Measurements from ENCODE around the gene NFYB.
"Not testable (repeated sequence)": the region's sequence is repeated elsewhere in the genome, so short reads cannot be mapped to it uniquely, and the experiment has no call there.

The NFYB gene

DNA sequence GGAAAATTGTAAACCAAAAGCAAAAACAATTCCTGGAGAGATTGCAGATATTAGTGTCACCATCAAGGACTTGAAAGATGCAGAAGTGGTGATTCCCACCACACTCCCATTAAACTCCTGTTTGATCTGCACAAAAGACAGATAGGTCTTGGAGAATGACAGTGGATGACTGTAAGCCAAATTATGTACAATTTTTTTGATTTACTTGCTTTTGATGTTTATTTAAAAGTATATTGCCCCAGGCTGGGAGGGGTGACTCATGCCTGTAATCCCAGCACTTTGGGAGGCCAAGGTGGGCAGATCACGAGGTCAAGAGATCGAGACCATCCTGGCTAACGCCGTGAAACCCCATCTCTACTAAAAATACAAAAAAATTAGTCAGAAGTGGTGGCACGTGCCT, 35.8 kb upstream of the NFYB start:
- H3K4me3 ChIP-seq (ENCODE audit: low read length); H3K36me3 ChIP-seq (ENCODE audit: insufficient read depth, low read length); H3K27ac ChIP-seq (ENCODE audit: low read depth, low read length); H3K9me3 ChIP-seq (ENCODE audit: insufficient read depth, low read depth, low read length); H3K4me1 ChIP-seq (ENCODE audit: insufficient read depth, low read length); H3K9ac ChIP-seq (ENCODE audit: low read depth, low read length); H3K27me3 ChIP-seq (ENCODE audit: insufficient read depth, low read length): not testable (repeated sequence)
- WGBS, result 98% methylated on average over 5 of the region's 5 CpGs

DNA sequence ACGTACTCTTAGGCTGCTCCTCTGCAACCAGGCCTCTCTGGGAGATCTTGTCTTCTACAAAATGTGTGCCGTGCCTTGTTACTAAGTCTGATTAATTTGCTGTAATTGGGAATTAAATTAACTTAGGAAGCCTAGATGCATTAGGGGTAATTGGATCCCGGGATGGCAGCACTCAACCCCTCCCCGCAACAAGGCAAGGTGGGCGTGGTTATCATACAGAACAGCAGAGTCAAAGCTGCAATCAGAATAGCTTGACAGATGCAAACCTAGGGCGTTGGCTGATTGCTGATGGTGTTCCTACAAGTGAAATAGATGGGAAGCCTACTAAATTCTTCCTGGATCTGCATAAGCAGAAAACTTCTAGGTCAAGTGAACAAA, 34.5 kb upstream of the NFYB start:
- H3K36me3 ChIP-seq (ENCODE audit: insufficient read depth, low read length), result no peaks in the 10 kb centered on the region
- H3K4me3 ChIP-seq (ENCODE audit: low read length), result no peak overlapping the region
- H3K27me3 ChIP-seq (ENCODE audit: insufficient read depth, low read length), result no peaks in the 10 kb centered on the region
- no peak overlapping the region for H3K9ac ChIP-seq (ENCODE audit: low read depth, low read length)
- H3K4me1 ChIP-seq (ENCODE audit: insufficient read depth, low read length), result no peaks in the 10 kb centered on the region
- H3K27ac ChIP-seq (ENCODE audit: low read depth, low read length), result no peak overlapping the region
- 96% methylated on average over 6 of the region's 6 CpGs for WGBS
- no peaks in the 10 kb centered on the region for H3K9me3 ChIP-seq (ENCODE audit: insufficient read depth, low read depth, low read length)

DNA sequence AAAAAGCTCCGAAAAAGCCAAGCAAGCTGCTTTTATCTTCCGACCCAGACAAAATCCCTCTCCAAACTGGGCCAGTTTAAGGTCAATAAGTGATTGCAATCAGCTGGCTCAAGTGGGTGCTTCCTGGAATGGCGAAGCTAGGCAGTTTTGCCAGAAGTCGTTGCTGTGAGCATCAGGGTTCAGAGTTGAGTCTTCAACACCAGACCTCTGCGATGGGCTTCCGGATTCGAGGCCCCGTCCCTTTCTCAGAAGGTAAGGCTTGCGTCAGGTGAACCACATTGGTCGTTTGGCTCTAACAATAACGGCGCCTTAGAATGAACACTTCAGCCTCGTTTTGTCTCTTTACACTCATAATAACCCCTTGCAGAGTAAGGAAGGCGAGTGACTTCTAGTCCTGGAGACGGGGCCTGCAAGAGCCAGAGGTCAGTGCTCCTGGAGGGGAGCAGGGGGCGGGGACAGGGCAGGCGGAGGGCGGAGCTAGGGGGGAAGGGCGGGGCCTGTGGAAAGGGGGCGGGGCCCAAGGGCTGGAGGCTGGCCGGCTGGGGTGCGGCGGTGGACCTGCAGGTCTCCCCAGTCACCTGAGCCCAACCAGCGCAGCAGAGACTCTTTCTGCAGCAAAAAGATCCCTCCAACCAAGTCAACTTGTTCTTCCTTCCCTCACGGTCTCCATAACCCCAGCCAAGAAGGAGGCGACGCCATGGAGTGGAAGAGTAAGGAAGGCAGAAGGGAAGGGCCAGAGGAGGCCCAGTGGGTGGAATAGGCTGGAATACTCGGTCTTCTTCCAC, 34.0 kb upstream of the NFYB start:
- Histone ChIP-seq H3K4me1 (ENCODE audit: insufficient read depth, low read length) (no peaks in the 10 kb centered on the region), H3K27me3 (ENCODE audit: insufficient read depth, low read length) (no peaks in the 10 kb centered on the region), H3K4me3 (ENCODE audit: low read length) (no peak overlapping the region), H3K9ac (ENCODE audit: low read depth, low read length) (no peak overlapping the region), H3K36me3 (ENCODE audit: insufficient read depth, low read length) (no peaks in the 10 kb centered on the region), H3K9me3 (ENCODE audit: insufficient read depth, low read depth, low read length) (no peaks in the 10 kb centered on the region), H3K27ac (ENCODE audit: low read depth, low read length) (no peak overlapping the region)
- 91% methylated on average over 28 of the region's 28 CpGs for WGBS

DNA sequence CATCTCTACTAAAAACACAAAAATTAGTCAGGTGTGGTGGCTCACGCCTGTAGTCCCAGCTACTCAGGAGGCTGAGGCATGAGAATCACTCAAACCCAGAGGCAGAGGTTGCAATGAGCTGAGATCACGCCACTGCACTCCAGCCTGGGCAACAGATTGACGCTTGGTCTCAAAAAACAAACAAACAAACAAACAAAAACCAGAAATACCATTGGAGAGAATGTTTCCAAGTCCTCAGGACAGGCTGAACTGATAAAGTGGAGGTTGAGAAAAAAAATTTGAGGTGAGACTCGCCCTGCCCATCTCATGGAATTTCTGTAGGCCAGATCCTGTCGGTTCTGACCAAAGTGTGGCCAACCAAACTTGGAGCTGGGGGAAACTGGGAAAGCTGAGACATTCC, 30.6 kb upstream of the NFYB start:
- Histone ChIP-seq H3K9me3 (ENCODE audit: insufficient read depth, low read depth, low read length) (no peaks in the 10 kb centered on the region), H3K4me1 (ENCODE audit: insufficient read depth, low read length) (peaks cover 8% of the 10 kb centered on the region; the same call in 1 of the 2 replicates), H3K27me3 (ENCODE audit: insufficient read depth, low read length) (no peaks in the 10 kb centered on the region), H3K36me3 (ENCODE audit: insufficient read depth, low read length) (no peaks in the 10 kb centered on the region), H3K27ac (ENCODE audit: low read depth, low read length) (no peak overlapping the region), H3K9ac (ENCODE audit: low read depth, low read length) (no peak overlapping the region), H3K4me3 (ENCODE audit: low read length) (no peak overlapping the region)
- 89% methylated on average over 5 of the region's 5 CpGs for WGBS

DNA sequence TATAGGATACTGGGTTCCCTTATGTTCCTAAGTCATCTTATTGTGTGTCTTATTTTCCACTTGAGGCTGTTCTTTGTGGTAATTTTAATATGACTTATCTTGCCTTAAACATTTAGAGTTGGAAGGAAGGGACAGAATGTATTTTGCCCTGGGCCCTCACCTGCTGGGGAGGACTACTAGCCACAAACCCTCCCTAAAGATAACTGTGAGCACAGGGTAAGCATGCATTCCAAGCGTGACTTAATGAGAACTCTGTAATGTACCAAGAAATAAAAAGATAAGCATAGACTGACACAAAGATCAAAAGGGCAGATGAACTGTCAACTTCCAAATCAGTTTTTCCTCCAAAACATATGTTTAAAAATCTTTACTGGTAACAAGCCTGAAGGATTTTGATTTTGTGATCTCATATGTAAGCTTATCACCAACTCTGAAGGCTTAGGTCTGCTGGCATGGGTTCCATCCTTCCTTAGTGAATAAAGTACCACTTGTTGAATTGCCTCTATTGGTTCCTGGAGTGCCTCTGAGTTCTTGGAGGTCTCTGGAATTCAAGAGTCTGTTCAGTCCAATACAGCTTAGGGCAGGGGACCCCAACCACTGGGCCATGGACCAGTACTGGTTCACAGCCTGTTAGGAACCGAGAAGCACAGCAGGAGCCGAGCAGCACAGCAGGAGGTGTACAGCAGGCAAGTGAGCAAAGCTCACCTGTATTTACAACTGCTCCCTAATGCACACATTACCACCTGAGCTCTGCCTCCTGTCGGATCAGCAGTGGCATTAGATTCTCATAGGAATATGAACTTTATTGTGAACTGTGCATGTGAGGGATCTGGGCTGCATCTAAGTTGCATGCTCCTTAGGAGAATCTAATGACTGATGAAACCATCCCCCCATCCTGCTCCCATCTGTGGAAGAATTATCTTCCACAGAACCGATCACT, 29.8 kb upstream of the NFYB start:
- Histone ChIP-seq H3K4me1 (ENCODE audit: insufficient read depth, low read length) (peaks cover 8% of the 10 kb centered on the region; the same call in 1 of the 2 replicates), H3K4me3 (ENCODE audit: low read length) (no peak overlapping the region), H3K9ac (ENCODE audit: low read depth, low read length) (no peak overlapping the region), H3K27me3 (ENCODE audit: insufficient read depth, low read length) (no peaks in the 10 kb centered on the region), H3K36me3 (ENCODE audit: insufficient read depth, low read length) (no peaks in the 10 kb centered on the region), H3K9me3 (ENCODE audit: insufficient read depth, low read depth, low read length) (no peaks in the 10 kb centered on the region), H3K27ac (ENCODE audit: low read depth, low read length) (no peak overlapping the region)
- 90% methylated on average over 5 of the region's 5 CpGs for WGBS

DNA sequence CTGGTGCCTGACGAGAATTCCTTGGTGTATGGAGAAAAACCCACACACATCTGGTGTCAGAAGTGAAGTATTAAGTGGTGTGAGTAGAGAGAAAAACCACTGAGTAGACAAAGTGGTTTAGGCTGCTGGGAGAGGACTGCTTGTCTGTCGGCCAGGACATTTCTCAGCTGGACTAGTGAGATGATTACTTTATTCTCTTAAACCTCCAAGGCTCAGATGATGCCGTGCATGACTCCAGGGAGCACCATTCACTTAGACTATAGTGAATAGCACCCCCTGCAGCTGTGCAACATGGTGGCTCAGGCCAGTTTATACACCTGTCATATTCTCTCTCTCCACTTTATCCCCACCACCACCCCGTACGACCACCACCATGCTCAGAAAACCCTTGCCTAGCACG, 28.5 kb upstream of the NFYB start:
- Histone ChIP-seq H3K4me1 (ENCODE audit: insufficient read depth, low read length) (peaks cover 8% of the 10 kb centered on the region; the same call in 1 of the 2 replicates), H3K9ac (ENCODE audit: low read depth, low read length) (no peak overlapping the region), H3K9me3 (ENCODE audit: insufficient read depth, low read depth, low read length) (no peaks in the 10 kb centered on the region), H3K4me3 (ENCODE audit: low read length) (no peak overlapping the region), H3K36me3 (ENCODE audit: insufficient read depth, low read length) (no peaks in the 10 kb centered on the region), H3K27me3 (ENCODE audit: insufficient read depth, low read length) (no peaks in the 10 kb centered on the region), H3K27ac (ENCODE audit: low read depth, low read length) (no peak overlapping the region)
- 89% methylated on average over 6 of the region's 6 CpGs for WGBS

DNA sequence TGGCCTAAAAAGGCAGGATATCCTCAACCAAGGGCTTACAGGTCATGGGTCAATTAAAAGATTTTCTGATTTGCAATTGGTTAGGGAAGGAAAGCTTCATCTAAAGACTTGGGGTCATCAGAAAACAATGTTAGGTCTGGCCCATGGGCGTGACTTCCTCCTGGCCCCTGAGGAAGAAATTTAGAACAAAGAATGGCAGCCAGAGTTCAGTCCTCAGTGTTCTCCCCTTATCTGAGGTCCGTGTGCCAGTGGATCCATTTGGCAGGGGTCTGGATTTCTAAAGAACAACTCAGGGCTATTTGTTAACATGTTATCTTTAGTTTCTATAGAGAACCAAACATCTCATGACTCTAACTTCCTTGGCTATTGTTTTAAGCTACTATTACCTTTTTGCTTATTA, 27.8 kb upstream of the NFYB start:
- H3K9me3 ChIP-seq (ENCODE audit: insufficient read depth, low read depth, low read length), result no peaks in the 10 kb centered on the region
- H3K27me3 ChIP-seq (ENCODE audit: insufficient read depth, low read length), result no peaks in the 10 kb centered on the region
- no peak overlapping the region for H3K4me3 ChIP-seq (ENCODE audit: low read length)
- no peak overlapping the region for H3K27ac ChIP-seq (ENCODE audit: low read depth, low read length)
- 84% methylated on average over 2 of the region's 2 CpGs for WGBS
- H3K4me1 ChIP-seq (ENCODE audit: insufficient read depth, low read length), result peaks cover 8% of the 10 kb centered on the region; the same call in 1 of the 2 replicates
- H3K9ac ChIP-seq (ENCODE audit: low read depth, low read length), result no peak overlapping the region
- H3K36me3 ChIP-seq (ENCODE audit: insufficient read depth, low read length), result no peaks in the 10 kb centered on the region

DNA sequence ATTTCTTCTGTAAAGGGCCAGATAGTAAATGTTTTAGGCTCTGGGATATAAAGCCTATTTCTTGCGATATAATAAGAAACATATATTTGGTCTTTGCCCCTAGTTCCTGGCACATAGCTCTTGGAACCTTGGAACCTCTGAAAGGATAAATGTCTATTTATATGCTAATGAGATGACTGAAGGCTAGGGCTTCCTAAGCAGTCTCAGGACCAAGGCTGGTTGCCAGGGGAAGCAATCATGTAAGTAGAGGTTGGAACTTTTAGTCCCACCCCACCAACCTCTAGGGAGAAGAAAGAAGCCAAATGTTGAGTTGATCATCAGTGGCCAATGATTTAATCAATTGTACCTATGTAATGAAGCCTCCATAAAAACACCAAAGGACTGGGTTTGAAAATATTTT, 26.6 kb upstream of the NFYB start:
- 100% methylated on average over 1 of the region's 1 CpG for WGBS
- H3K9ac ChIP-seq (ENCODE audit: low read depth, low read length), result no peak overlapping the region
- peaks cover 8% of the 10 kb centered on the region; the same call in 1 of the 2 replicates for H3K4me1 ChIP-seq (ENCODE audit: insufficient read depth, low read length)
- H3K36me3 ChIP-seq (ENCODE audit: insufficient read depth, low read length), result no peaks in the 10 kb centered on the region
- H3K9me3 ChIP-seq (ENCODE audit: insufficient read depth, low read depth, low read length), result no peaks in the 10 kb centered on the region
- no peaks in the 10 kb centered on the region for H3K27me3 ChIP-seq (ENCODE audit: insufficient read depth, low read length)
- H3K4me3 ChIP-seq (ENCODE audit: low read length), result no peak overlapping the region
- H3K27ac ChIP-seq (ENCODE audit: low read depth, low read length), result no peak overlapping the region

DNA sequence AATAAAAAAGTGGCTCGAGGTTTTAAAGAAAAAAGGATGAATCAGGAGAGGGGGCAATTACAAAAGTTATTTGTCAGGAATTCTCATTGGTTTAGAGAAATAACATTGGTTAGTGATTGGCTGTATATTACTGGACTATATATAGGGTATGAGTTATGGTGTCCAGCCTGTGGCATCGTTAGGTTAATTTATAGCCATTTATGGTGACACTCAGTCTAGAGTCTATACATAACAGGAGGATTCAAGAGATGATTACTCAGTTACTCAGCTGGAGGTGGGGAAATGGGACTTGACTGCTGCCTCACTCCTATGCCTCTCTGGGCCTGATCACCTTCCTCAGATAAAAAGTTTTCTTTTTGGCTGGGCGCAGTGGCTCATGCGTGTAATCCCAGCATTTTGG, 25.6 kb upstream of the NFYB start:
- 94% methylated on average over 4 of the region's 4 CpGs for WGBS
- Histone ChIP-seq H3K9ac (ENCODE audit: low read depth, low read length) (no peak overlapping the region), H3K27ac (ENCODE audit: low read depth, low read length) (no peak overlapping the region), H3K36me3 (ENCODE audit: insufficient read depth, low read length) (no peaks in the 10 kb centered on the region), H3K4me3 (ENCODE audit: low read length) (no peak overlapping the region), H3K4me1 (ENCODE audit: insufficient read depth, low read length) (peaks cover 8% of the 10 kb centered on the region; the same call in 1 of the 2 replicates), H3K9me3 (ENCODE audit: insufficient read depth, low read depth, low read length) (no peaks in the 10 kb centered on the region), H3K27me3 (ENCODE audit: insufficient read depth, low read length) (no peaks in the 10 kb centered on the region)

DNA sequence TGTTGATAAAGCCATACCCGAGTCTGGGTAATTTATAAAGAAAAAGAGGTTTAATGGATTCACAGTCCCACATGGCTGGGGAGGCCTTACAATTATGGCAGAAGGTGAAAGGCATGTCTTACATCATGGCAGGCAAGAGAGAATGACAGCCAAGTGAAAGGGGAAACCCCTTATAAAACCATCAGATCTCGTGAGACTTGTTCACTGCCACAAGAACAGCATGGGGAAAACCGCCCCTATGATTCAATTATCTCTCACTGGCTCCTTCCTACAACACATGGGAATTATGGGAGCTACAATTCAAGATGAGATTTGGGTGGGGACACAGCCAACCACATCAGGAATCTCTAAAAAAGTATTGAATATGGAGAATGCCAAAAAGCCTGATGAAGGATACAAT, 25.0 kb upstream of the NFYB start:
- not testable (repeated sequence) for H3K9me3 ChIP-seq (ENCODE audit: insufficient read depth, low read depth, low read length); H3K27ac ChIP-seq (ENCODE audit: low read depth, low read length); H3K9ac ChIP-seq (ENCODE audit: low read depth, low read length); H3K4me1 ChIP-seq (ENCODE audit: insufficient read depth, low read length); H3K36me3 ChIP-seq (ENCODE audit: insufficient read depth, low read length); H3K4me3 ChIP-seq (ENCODE audit: low read length); H3K27me3 ChIP-seq (ENCODE audit: insufficient read depth, low read length)
- 86% methylated on average over 1 of the region's 3 CpGs for WGBS

DNA sequence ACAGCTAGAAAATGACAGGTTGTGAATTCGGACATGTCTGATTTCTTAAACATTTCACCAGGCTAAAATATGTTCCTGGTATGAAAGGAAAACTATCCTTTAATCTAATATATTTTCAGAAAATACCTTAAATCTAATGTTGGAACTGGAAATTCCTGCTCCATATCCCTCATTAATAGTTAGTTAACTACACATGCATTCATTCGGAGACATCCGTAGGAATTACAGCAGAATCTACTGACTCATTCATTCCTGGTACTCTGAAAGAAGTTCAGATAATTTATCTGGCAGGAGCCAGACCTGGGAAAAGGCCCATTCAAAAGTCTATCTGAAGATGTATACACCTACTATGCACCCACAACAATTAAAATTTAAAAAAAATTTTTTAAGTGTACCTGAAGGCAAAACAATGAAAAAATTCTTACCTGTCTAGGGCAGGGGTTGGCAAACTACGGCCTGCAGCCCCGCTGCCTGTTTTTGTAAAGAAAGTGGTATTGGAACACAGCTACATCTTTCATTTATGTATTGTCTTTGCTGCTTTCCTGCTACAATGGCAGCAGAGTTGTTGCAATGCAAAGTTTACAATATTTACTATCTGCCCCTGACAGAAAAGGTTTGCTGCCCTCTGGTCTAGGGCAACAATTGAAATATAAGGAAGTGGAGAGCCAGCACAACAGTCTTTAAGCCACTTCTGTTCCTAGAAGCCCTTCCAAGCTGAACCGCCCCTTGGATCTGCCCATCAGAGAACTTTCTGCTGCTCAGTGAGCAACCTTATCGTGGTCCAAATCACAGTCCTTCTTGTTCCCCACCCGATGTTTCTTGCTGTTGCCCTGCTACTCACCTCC, 17.9 kb upstream of the NFYB start:
- whole genome bisulfite sequencing, result 95% methylated on average over 7 of the region's 8 CpGs
- Histone ChIP-seq H3K9ac (ENCODE audit: low read depth, low read length) (no peak overlapping the region), H3K4me3 (ENCODE audit: low read length) (no peak overlapping the region), H3K9me3 (ENCODE audit: insufficient read depth, low read depth, low read length) (no peaks in the 10 kb centered on the region), H3K36me3 (ENCODE audit: insufficient read depth, low read length) (no peaks in the 10 kb centered on the region), H3K27ac (ENCODE audit: low read depth, low read length) (no peak overlapping the region), H3K27me3 (ENCODE audit: insufficient read depth, low read length) (no peaks in the 10 kb centered on the region), H3K4me1 (ENCODE audit: insufficient read depth, low read length) (no peaks in the 10 kb centered on the region)

Data from HUES64 (cell line).